Hematopoietic multipotent progenitor cell treated with erythropoietin and hydrocortisone succinate and interleukin-3 and kit ligand, for 6 days (in vitro differentiated cells): ENCODE measurements around the gene GRXCR2.
"Not testable (repeated sequence)": the region's sequence is repeated elsewhere in the genome, so short reads cannot be mapped to it uniquely, and the experiment has no call there.

Source experiments
- DNase-seq: peaks from one replicate; pipeline ENCODE4 v3.0.0-alpha.2; 2015

GRXCR2 gene, protein sequence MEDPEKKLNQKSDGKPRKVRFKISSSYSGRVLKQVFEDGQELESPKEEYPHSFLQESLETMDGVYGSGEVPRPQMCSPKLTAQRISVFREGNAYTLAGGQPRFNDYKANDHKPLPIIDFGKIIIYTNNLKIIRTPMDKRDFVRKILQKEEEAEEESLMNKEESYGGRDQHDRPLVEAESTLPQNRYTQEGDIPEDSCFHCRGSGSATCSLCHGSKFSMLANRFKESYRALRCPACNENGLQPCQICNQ

DNA sequence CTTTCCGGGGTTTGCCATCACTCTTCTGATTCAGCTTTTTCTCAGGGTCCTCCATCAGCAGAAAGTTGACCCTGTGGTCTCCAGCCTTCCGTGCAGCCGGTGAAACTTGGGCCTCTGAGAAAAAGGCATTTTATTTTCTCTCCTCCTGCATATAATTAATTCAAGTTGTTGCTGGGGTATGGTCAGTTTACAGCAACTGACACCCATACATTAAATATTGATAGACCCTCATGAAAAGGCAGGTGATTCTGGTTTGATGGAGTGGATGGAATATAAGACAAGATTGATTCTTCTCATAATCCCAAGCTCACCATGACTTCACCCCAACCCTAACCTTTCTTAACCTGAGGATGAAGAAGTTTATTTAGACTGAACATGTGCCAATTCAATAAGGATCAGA lies at the start of gene GRXCR2:
TSS of gene GRXCR2 (minus strand) at position 101 of the 400 bp plus-strand sequence. CDS start at position 55, 46 bp downstream.
- DNase-seq: no peak

GRCh38 chr5:145922059-145922458 lies 49.2 kb upstream of the GRXCR2 start:
- DNase-seq: no peak

- DNase-seq: no peak
Observed at GRCh38 chr5:145921211-145921610, 48.4 kb upstream of the GRXCR2 start.

DNA sequence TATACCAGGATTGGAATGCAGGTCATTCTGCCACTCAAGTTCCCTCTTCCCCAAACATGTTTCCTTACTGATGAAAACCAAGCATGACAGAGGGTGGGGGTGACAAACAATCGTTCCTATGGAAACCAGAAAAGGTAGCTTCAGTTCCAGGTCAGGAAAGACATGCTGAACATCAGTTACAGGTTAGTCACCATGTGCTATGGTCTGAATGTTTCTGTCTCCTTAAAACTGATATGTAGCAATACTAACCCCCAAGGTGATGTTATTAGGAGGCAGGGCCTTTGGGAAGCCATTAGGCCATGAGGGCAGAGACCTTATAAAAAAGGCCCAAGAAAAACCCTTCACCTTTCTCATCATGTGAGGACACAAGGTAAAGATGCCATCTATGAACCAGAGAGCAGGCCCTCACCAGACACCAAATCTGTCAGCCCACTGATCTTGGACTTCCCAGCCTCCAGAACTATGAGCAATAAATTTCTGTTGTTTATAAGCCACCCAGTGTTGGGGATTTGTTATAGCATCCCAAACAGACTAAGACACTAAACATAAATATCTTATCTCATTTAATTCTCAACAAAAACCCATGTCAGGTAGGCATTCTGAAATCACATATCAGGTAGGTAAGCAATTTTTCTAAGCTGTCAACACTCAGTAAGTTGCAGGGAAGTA lies 47.9 kb upstream of the GRXCR2 start:
- DNase-seq: no peak

DNA sequence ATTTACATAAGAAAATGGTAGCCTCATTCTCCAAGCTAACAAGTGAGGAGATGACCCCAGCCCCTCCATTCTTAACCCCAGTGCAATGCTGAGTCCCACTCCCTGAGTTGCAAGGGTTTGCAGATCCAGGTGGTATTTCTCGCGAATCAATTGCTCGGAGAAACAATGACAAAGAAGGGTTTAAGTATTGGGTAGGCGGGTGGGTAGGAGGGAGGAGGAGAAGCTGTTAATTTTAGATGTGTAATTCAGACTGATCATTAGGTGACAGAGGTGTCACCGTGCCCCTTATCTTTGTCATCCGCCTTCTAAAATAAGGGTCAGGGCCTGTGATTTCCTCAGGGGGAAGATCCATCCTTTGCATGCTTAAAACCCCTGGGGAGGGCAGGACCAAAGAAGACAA lies 46.6 kb upstream of the GRXCR2 start:
- no peak for DNase-seq

GRCh38 chr5:145918397-145918796 lies 45.6 kb upstream of the GRXCR2 start:
- DNase-seq: no peak

DNA sequence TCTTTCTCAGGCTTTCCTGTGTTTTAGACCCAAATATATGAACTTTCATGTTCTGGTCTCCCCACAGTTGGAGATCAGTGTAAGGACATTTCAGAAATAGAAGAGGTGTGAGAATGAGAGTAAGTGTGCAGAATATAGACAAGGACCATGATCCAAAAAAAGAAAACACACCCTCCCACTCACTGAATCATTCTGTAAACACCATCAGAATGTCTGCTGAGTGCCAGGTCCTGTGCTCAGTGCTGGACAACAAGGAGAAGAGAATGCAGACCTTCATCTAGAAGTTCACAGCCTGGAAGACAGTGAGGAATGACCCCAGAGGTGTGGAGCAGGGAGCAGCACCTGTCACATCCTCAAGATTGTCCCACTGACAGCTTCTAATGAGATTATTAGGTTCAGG lies 44.5 kb upstream of the GRXCR2 start:
- DNase-seq: no peak

- DNase-seq: no peak
Observed at GRCh38 chr5:145915970-145916638, 43.3 kb upstream of the GRXCR2 start.

GRCh38 chr5:145913701-145914100 lies 40.9 kb upstream of the GRXCR2 start:
- no peak for DNase-seq

GRCh38 chr5:145912594-145912993 lies 39.8 kb upstream of the GRXCR2 start:
- no peak for DNase-seq

DNA sequence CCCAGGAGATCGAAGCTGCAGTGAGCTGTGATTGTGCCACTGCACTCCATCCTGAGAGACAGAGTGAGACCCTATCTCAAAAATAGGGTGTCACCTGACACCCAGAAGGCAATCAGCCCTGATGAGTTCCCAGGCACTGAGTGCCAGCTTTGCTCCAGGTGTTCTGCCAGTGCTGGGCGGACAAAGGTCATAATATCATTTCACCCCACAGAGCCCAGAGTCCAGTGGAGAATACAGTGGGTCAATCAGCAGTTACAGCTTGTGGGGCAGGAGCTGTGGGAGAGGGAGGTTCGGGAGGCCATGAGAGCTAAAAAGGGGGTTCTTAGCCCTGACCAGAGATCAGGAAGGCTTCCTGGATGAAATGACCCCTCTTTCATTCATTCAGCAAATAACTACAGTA lies 39.2 kb upstream of the GRXCR2 start:
- DNase-seq: no peak

DNA sequence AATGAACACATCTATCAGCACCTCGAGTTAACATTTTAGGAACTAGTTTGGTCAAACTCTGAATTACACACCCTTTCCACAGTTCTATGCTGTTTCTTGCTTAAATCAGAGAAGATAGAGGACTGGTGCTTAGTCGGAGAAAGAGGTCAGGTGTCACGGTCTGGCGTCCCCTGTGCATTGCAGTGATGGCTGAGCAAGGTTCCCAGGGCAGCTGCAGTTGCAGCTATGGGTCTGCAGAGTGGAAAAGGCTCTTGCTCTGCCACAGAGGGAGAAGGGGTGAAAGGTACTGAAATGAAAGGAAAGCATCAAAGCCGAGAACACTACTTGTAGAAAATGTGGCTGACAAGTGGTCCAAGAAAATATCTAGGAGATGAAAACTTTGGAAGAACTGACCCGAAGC lies 38.4 kb upstream of the GRXCR2 start:
- DNase-seq: no peak

DNA sequence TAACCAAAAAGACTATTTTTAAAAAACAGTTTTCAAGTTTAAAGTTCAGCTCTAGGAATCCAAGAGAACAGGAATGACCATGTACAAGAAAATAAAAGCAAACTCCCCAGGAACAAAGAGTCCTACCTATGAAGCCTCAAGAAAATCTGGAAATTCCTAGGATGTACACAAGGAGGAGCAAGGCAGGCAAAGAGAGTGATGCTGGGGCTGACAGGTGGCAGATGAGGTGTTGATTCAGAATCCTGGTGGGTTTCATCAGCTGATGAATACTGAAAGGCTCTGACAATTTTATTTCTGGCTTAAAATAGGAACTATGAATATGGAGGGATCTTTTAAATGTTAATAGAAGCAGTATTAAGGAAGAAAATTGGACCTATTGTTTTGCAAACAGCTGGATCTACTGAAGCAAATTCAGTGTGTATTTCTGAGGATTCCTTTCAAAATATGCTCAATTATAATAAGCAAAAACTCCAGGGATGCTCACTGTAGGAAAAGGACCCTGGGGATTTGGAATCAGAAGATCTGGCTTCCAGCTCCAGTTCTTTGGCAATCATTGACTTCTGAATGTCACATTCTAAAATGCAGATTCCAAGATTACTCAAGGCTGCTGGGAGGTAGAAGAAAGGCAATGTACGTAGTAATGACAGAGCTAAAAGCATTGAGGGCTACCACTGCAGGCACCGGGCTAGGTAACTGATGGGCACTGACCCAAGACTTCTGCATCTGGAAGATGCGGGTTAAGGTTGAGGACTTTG lies 35.6 kb upstream of the GRXCR2 start:
- DNase-seq: peak; percentile 9

GRCh38 chr5:145906401-145906800 lies 33.6 kb upstream of the GRXCR2 start:
- DNase-seq: no peak

- no peak for DNase-seq
Observed at GRCh38 chr5:145904743-145905142, 31.9 kb upstream of the GRXCR2 start.

- DNase-seq: no peak
Observed at GRCh38 chr5:145903867-145904266, 31.1 kb upstream of the GRXCR2 start.

DNA sequence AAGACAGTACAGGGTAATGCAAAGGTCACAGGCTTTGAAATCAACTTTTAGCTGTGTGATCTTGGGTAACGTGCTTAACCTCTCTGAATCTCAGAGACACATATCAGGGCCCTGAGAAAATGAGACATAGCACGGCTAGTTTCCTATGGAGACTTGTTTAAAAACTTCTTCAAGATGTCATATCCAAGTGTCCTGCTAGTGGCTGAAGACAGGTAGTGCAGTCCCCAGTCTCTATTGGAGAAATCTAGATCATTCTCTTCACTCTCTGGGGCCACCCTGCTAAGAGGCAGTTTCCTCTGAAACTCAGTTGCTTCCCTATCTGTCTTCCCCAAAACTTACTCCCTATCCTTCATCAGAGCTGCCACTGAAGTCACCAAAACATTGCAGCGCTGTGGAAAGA lies 30.3 kb upstream of the GRXCR2 start:
- peak; percentile 60 for DNase-seq

GRCh38 chr5:145902421-145902820 lies 29.6 kb upstream of the GRXCR2 start:
- no peak for DNase-seq

DNA sequence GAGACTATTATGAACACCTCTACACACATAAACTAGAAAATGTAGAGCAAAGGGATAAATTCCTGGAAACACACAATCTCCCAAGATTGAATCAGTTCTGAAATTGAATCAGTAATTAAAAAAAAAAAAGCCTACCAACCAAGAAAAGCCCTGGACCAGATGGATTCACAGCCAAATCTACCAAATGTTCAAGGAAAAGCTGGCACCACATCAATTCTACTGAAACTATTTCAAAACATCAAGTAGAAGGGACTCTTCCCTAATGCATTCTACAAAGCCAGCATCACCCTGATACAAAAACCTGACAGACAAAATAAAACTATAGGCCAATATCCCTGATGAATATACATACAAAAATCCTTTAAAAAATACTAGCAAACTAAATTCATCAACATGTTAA lies 25.4 kb upstream of the GRXCR2 start:
- no peak for DNase-seq

- not testable (repeated sequence) for DNase-seq
Observed at GRCh38 chr5:145891378-145891777, 18.6 kb upstream of the GRXCR2 start.

DNA sequence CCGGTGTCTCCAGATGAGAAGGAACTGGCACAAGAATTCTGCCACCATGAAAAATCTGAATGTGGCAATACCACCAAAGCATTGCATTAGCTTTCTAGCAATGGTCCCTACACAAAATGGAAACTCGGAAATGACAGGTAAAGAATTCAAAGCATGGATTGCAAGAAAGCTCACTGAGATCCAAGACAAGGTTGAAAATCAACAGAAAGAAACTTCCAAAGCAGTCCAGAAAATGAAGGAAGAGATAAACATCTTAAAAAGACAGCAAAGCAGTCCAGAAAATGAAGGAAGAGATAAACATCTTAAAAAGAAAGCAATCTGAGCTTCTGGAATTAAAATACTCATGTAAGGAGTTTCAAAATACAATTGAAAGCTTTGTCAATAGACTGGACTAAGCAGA lies 16.8 kb upstream of the GRXCR2 start:
- DNase-seq: no peak

DNA sequence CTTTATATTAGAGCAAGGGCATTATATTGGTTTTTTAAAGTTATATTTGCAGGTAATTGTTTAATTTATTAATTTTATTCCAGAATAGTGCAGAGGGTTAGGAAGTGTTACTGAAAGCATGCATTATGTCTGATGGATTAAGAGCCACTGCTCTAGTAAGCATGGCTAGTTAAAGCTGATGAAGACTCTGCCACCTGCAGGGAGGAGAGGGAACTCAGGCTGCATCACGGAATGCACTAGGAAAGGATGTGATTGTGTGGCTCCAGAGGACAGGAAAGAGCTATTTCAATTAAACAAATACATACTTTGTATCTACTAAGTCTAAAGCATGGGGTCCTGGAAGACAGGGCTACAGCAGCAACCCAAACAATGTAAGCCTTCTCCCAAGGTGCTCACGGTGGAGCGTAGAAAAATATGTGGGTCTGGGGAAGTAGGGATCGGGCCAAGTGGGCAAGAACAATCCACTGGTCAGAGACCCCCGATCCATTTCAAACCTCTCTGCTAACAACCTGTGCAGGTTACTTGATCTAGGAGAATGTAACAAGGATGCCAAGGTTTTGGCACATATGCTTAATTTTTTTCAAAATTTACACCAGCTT lies 15.3 kb upstream of the GRXCR2 start:
- DNase-seq: peak; percentile 85

DNA sequence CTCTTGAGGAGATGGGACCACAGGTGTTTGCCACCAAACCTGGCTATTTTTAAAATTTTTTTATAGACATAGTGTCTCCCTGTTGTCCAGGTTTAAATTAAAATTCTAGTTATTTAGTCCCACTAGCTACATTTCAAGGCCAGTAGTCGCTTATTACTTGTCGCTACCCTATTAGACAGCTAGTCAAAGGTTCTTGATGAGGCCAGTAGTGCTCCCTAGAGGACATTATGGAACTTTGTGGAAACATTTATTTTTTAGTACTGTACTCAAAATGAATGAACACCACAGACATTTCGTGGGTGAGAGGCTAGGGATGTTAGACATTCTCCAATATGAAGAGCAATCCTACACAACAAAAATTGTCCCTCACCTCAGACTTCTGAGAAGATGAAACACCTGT lies 14.4 kb upstream of the GRXCR2 start:
- peak; percentile 76 for DNase-seq
